Right lobe of liver (tissue), 6 donors: ENCODE results near the gene PKIB. TPM values are rescaled to one million over a fixed set of nuclear protein-coding genes. Genes with fewer than 3 reads are reported as not detected.

ENCODE experiments used
- ATAC-seq, 4 donors: fragments of 200-7000 bp; cut with Tn5 transposase; one replicate each; pipeline ENCODE4 v1.9.1; 2020; ENCODE audit warnings: mild to moderate bottlenecking in 4 of 4, moderate library complexity in 4 of 4
- DNase-seq, 3 donors: peaks; one replicate each; pipeline ENCODE4 v3.0.0-alpha.2; 2020
- H3K27ac ChIP-seq, 3 donors: fragments of 200-600 bp; one replicate each; pipeline ENCODE4 v1.8.0; 2022
- H3K27me3 ChIP-seq, 2 donors: fragments of 200-600 bp; one replicate each; pipeline ENCODE4 v1.8.0; 2022
- H3K36me3 ChIP-seq, 4 donors: fragments of 200-600 bp; sonication (generic) in 1 of 4; one replicate each; pipeline versions ENCODE4 v1.5.1 to v1.8.0; 2017 to 2022; ENCODE audit warnings: control low read depth in 1 of 4
- H3K4me1 ChIP-seq, 4 donors: fragments of 200-600 bp; sonication (generic) in 1 of 4; one replicate each; pipeline versions ENCODE4 v1.5.1 to v1.8.0; 2017 to 2022; ENCODE audit warnings: control low read depth in 1 of 4
- H3K4me3 ChIP-seq, 3 donors: fragments of 200-600 bp; one replicate each; pipeline ENCODE4 v1.8.0; 2022
- H3K9me3 ChIP-seq, 4 donors: fragments of 200-600 bp; sonication (generic) in 1 of 4; one replicate each; pipeline versions ENCODE4 v1.5.1 to v1.8.0; 2017 to 2022; ENCODE audit warnings: control low read depth in 1 of 4
- POLR2A ChIP-seq: fragments of 450-650 bp; IDR thresholded peaks from one replicate; pipeline ENCODE4 v1.6.1; 2017; ENCODE audit warnings: antibody characterized with exemption, mild to moderate bottlenecking
- WGBS: methylation state at CpG from one replicate; pipeline ENCODE4 v1.1.6; 2018; ENCODE audit warnings: low coverage, low lambda C conversion rate; ENCODE audit not compliant: insufficient coverage; ENCODE audit errors: missing lambda C conversion rate; 5-methylcytosine and 5-hydroxymethylcytosine counted together
- intact Hi-C, 2 donors: fragments of 100-400 bp; cut with DNase I; formaldehyde crosslinking; loops; one replicate each; pipeline versions ENCODE4 v1.11.2 to v1.14.1; 2022
- total RNA-seq, 6 experiments: library from RNA; depleted of rRNA in 2 of 6; stranded (reverse); fragments of >200 nt in 2 of 6; fragmentation: NEBNext Ultra II Directional in 3 of 6; extraction: Animal tissue kit (Norgen Biotek cat#: 25700) in 3 of 6; gene quantifications; one replicate each; pipeline versions ENCODE4 v1.1.0 to v1.2.4, GENCODE V29; 2016 to 2023
- TF ChIP-seq, protein P1 (sequence below), 4 donors: fragments of 200-600 bp in 3 of 4; fragments of 450-650 bp in 1 of 4; IDR thresholded peaks; one replicate each; pipeline versions ENCODE4 v1.5.1 to v1.8.0; 2016 to 2022; ENCODE audit warnings: antibody characterized with exemption in 4 of 4, mild to moderate bottlenecking in 2 of 4
- donor health status: DM: no; HTN: yes; CAD: no.
- donor health status: DM: no; HTN: no; CAD: no.
- donor health status: DM: no; HTN: no; CAD: no.
- donor health status: DM: no; HTN: yes; CAD: no.
- donor health status: DM: no; HTN: yes; CAD: no.

The PKIB gene
- total RNA-seq, 6 experiments from 2014 or later: 2.4 to 12.1 (median 4.1) TPM

DNA sequence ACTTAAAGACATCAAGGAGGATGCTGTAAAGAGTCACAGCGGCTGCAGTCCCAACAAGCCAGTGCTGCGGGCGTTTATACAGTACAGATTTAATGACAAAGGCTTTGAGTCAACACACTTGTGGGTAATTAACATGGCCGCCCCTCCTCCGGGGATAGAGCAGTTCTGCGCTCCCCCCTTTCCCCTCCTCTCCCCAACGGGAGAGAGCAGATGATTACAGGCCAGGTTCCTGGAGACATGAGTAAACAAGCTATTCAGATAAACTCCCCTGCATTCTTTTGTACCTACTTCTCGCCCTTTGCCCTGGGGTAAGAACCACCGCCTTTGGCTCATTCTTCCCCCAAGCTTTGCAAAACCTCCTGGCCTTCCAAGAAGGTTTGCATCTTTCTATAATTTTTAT lies 145.7 kb downstream of the PKIB start:
- H3K9me3 ChIP-seq: no peaks in the 10 kb centered on the region
- TF ChIP-seq POLR2A: no peak
- TF ChIP-seq, protein P1, sequence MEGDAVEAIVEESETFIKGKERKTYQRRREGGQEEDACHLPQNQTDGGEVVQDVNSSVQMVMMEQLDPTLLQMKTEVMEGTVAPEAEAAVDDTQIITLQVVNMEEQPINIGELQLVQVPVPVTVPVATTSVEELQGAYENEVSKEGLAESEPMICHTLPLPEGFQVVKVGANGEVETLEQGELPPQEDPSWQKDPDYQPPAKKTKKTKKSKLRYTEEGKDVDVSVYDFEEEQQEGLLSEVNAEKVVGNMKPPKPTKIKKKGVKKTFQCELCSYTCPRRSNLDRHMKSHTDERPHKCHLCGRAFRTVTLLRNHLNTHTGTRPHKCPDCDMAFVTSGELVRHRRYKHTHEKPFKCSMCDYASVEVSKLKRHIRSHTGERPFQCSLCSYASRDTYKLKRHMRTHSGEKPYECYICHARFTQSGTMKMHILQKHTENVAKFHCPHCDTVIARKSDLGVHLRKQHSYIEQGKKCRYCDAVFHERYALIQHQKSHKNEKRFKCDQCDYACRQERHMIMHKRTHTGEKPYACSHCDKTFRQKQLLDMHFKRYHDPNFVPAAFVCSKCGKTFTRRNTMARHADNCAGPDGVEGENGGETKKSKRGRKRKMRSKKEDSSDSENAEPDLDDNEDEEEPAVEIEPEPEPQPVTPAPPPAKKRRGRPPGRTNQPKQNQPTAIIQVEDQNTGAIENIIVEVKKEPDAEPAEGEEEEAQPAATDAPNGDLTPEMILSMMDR (IDR thresholded peaks at IDR 0.05): no peak
- no peak for DNase-seq
- no peaks in the 10 kb centered on the region for H3K27me3 ChIP-seq
- ATAC-seq: no peak
- no peak overlapping the region for H3K27ac ChIP-seq
- intact Hi-C loops: no loop called here
- no peak overlapping the region for H3K4me3 ChIP-seq
- H3K36me3 ChIP-seq: no peaks in the 10 kb centered on the region
- H3K4me1 ChIP-seq: peaks cover 0 to 6% (median 0%) of the 10 kb centered on the region in 4 donors
- WGBS: 79% methylated on average over 8 of the region's 9 CpGs

GRCh38 chr6:122758927-122759334 lies 148.7 kb downstream of the PKIB start:
- intact Hi-C loops: no loop called here
- no peak for DNase-seq
- Histone ChIP-seq H3K4me1 (peaks cover 0 to 4% (median 0%) of the 10 kb centered on the region in 4 donors), H3K9me3 (no peaks in the 10 kb centered on the region), H3K27ac (no peak overlapping the region), H3K4me3 (no peak overlapping the region), H3K36me3 (no peaks in the 10 kb centered on the region), H3K27me3 (no peaks in the 10 kb centered on the region)
- TF ChIP-seq POLR2A: no peak
- TF ChIP-seq, protein P1 (IDR thresholded peaks at IDR 0.05): no peak
- no peak for ATAC-seq
- WGBS: 31% methylated on average over 1 of the region's 1 CpG

GRCh38 chr6:122760330-122760729 lies 150.1 kb downstream of the PKIB start:
- DNase-seq (no peak), ATAC-seq (no peak)
- H3K27ac ChIP-seq: no peak overlapping the region
- no peaks in the 10 kb centered on the region for H3K36me3 ChIP-seq
- intact Hi-C loops: no loop called here
- TF ChIP-seq POLR2A: no peak
- TF ChIP-seq, protein P1 (IDR thresholded peaks at IDR 0.05): no peak
- H3K4me3 ChIP-seq: no peak overlapping the region
- no peaks in the 10 kb centered on the region for H3K9me3 ChIP-seq
- no peaks in the 10 kb centered on the region for H3K4me1 ChIP-seq
- H3K27me3 ChIP-seq: no peaks in the 10 kb centered on the region

DNA sequence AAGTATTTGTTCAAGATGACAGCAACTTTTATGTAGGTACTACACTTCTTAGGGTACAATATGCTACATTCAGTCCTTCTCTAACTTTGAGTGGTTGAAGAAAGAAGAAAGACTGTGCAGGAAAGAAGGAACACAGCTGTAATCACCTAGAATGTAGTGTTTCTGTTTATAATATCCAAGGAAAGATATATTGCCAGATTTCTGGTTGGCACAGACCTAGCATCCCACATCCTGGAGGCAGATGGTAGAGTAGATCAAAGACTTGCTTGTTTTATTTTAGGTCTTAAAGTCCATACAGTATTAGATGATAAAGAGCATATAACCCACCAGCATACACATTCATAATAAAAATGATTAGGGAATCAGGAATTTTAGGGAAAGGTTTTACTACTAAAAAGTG lies 156.1 kb downstream of the PKIB start:
- TF ChIP-seq, protein P1 (IDR thresholded peaks at IDR 0.05): no peak
- no peak for TF ChIP-seq POLR2A
- Histone ChIP-seq H3K27me3 (no peaks in the 10 kb centered on the region), H3K9me3 (no peaks in the 10 kb centered on the region), H3K27ac (no peak overlapping the region), H3K4me1 (peaks cover 0 to 14% (median 2%) of the 10 kb centered on the region in 4 donors), H3K4me3 (no peak overlapping the region), H3K36me3 (no peaks in the 10 kb centered on the region)
- intact Hi-C loops: no loop called here
- ATAC-seq (no peak), DNase-seq (no peak)
